Stimulated activated CD8-positive, alpha-beta memory T cell treated with anti-CD3 and anti-CD28 coated beads, Interleukin-15, amount 100 ng/mL, for 1 hour (primary cell): ENCODE data around the gene MVD.
"Not testable (repeated sequence)": the region's sequence is repeated elsewhere in the genome, so short reads cannot be mapped to it uniquely, and the experiment has no call there.

Experiments
- DNase-seq: peaks from one replicate; pipeline ENCODE4 v3.0.0-alpha.2; 2020; ENCODE audit warnings: low read depth

MVD gene

GRCh38 chr16:88681709-88682451, 19.0 kb upstream of the MVD start:
- no peak for DNase-seq

DNA sequence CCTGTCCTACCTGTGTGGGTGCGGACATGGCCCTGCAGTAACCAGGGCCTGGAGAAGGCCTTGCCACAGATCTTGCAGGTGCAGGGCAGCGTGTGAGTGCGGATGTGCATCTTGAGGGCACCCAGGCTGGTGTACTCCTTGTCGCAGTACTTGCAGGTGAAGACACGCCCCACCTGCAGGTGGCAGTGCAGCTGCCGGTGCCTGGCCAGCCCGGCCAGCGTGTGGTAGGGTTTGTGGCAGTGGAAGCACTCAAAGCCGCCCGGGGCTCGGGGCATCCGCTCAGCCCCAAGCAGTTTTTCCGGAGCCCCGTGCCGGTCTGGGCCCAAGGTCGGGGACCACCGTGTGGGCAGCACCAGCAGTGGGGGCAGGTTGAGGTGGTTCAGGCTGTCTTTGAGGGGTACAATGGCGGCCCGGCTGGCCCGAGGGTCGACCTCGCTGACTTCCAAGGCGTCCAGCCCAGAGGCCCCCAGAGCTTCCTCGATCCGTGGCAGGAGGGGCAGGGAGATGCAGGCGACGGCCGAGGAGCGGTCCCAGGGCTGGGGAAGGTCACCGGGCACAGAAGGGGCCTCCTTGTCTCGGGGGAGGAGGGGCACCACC, 18.3 kb upstream of the MVD start:
- no peak for DNase-seq

GRCh38 chr16:88680554-88681083, 17.7 kb upstream of the MVD start:
- no peak for DNase-seq

DNA sequence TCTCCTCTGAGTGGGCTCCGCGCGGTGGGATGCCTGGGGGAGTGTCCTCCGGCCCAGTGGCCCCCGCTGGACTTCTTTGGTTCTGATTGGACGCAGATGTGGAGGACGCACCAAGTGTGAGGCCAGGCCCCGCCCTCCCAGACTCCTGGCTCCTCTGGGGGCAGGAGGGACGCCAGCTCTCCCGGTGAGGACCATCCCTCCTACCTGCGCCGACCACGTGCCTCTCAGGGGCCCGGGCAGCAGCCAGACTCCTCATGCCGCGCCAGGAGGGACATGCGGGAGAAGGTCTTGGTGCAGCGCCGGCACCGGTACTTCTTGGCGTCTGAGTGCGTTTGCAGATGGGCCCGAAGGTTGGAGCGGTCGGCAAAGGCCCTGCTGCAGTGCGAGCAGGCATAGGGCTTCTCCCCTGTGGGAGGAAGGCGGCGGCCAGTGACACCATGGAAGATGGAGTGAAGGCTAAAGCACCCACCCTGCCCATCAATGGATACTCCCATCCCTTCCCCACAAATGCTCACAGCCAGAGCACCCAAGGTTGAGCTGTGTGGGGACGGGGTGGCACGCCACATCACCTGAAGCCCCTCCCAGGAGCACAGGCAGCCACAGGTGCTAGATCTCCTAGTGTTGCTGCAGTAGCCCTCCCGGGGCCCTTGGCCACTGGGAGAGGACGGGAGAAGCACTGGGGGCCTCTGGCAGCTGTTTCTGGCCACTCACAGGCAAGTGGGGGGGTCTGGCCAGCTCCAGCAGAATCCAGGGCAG, 15.5 kb upstream of the MVD start:
- no peak for DNase-seq

DNA sequence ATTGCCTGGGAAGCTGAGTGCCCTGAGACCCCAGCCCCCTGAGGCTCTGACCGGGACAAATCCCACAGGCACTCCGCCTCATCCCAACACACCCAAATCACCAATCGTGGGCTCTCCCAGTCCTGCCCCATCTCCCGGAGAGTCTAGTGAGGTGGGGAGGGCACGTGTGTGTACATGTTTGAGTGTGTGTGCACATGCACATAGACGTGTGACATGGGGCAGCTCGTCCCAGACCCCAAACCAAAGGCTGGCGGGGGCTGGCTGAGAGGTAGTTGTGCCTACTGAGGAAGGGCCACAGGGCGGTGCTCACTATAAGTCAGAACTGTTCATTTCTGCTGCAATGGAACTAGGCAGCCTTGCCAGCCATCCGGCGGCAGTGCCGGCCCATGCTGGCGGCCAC, 14.8 kb upstream of the MVD start:
- DNase-seq, result no peak

- DNase-seq, result no peak
Measured at GRCh38 chr16:88676502-88677242, 13.8 kb upstream of the MVD start.

GRCh38 chr16:88673716-88674379, 11.0 kb upstream of the MVD start:
- DNase-seq, result no peak

GRCh38 chr16:88672776-88673175, 9.9 kb upstream of the MVD start:
- no peak for DNase-seq

GRCh38 chr16:88671806-88672205, 8.9 kb upstream of the MVD start:
- no peak for DNase-seq

GRCh38 chr16:88669980-88670379, 7.1 kb upstream of the MVD start:
- DNase-seq, result no peak

DNA sequence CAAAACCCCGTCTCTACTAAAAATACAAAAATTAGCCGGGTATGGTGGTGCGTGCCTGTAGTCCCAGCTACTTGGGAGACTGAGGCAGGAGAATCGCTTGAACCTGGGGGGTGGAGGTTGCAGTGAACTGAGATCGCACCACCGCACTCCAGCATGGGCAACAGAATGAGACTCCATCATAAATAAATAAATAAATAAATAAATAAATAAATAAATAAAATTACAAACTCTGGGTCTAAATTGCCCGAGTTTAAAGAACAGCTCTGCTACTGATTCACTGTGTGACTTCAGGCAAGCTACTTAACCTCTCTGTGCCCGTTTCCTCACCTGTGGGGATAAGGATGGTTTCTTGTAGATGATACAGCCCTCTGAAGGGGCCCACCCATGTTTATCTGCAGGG, 6.6 kb upstream of the MVD start:
- DNase-seq, result not testable (repeated sequence)

GRCh38 chr16:88667461-88667860, 4.6 kb upstream of the MVD start:
- DNase-seq, result no peak

DNA sequence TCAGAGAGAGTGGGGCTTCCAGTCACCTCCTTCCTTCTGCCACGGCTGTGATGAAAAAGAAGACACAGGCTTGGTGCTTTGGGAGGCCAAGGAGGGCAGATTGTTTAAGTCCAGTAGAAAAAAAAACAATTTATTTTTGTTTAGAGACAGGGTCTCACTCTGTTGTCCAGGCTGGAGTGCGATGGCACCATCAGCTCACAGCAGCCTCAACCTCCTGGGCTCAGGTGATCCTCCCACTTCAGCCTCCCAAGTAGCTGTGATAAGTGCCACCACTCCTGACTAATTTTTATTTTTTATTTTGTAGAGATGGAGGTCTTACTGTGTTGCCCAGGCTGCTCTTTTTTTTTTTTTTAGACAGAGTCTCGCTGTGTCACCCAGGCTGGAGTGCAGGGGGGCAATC, 2.7 kb upstream of the MVD start:
- DNase-seq, result no peak

- no peak for DNase-seq
Measured at GRCh38 chr16:88665148-88665547, 2.3 kb upstream of the MVD start.

DNA sequence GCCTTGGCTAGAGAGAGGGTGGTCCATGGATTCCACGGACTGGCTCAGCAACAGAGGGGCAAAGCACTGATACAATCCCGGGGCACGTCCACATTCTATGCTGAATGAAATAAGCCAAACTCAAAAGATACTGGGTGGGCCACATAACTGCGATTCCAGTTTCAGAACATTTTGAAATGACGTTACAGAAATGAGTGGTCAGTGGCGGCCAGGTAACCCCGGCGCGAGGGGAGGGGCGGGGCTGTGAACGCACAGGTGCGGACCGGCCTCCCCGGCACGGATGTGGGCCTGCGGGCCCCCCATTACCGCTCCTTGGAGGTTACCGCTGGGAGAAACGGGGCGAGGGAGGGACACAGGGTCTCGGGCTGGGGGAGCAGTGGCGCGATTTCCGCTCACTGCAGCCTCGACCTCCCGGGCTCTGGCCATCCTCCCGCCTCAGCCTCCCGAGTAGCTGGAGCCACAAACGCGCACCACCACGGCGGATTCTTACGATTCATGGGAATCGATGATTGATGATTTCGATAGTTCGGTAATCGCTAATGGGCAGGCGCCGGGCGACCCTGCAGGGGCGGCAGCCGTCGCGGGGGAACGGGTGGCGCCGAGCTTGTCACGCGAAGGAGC, 559 bp downstream of the MVD start:
- no peak for DNase-seq

- DNase-seq, result no peak
Measured at GRCh38 chr16:88661468-88661867, 1.4 kb downstream of the MVD start.

GRCh38 chr16:88659160-88659559, 3.7 kb downstream of the MVD start:
- DNase-seq, result no peak

GRCh38 chr16:88658714-88659113, 4.2 kb downstream of the MVD start:
- no peak for DNase-seq

DNA sequence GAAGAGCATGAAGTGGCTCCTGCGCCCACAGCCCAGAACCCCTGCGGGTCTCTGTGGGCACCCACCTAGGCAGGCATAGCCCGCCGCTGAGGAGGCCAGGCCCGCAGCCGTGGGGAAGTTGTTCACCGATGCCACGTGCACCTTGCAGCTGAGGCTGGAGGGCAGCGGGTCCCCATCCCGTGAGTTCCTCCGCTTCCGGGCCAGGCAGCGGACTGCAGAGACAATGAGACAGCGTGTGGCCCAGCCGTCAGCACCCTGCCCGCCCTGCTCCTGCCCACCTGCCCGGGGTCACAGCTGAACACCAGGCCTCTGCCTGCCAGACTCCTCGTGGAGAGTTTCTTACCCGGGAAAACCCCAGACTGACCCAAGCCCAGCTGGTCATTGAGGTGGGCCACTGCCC, 5.5 kb downstream of the MVD start:
- no peak for DNase-seq

GRCh38 chr16:88656291-88656980, 6.5 kb downstream of the MVD start:
- DNase-seq, result no peak
